Upper lobe of left lung (tissue), 4 donors: ENCODE data around the gene CTXN3.

Experiments
- CTCF ChIP-seq, 6 experiments: fragments of 450-650 bp in 4 of 6; fragments of 200-600 bp in 2 of 6; sonication (generic) in 2 of 6; IDR thresholded peaks; one replicate each; pipeline ENCODE4 v1.5.1; 2016 to 2019; ENCODE audit warnings: antibody characterized with exemption in 6 of 6
- POLR2A ChIP-seq, 4 donors: fragments of 450-650 bp; IDR thresholded peaks; one replicate each; pipeline ENCODE4 v1.5.1; 2016 to 2017; ENCODE audit warnings: antibody characterized with exemption in 4 of 4, mild to moderate bottlenecking in 2 of 4
- POLR2AphosphoS5 ChIP-seq, 2 donors: sonication (generic); formaldehyde crosslinking; IDR thresholded peaks; one replicate each; pipeline ENCODE4 v1.5.1; 2017; ENCODE audit warnings: antibody characterized with exemption in 2 of 2

DNA sequence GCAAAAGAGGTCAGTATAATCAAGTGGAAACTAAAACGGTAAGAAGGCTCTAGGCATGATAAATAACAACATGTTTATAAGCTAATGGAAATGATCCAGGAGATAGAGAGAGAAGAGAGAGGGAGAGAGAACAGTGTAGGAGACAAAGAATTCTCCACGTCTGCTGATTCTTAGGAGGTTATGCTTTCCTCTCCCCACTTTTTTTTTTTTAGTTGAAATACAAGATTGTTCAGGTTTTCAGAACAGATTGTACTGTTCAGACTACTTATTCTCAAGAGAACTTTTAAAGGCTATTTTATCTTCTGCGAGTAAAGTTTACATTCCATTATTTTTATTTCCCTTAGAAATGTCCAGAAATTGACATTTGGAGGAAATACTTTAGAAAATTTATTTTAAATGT, 58.3 kb downstream of the CTXN3 start:
- TF ChIP-seq CTCF (IDR thresholded peaks at IDR 0.05) (no peak), POLR2AphosphoS5 (IDR thresholded peaks at IDR 0.05) (no peak), POLR2A (IDR thresholded peaks at IDR 0.05) (no peak)
